ENCODE data around the gene KLF6. TPM values are rescaled to one million over a fixed set of nuclear protein-coding genes. Genes with fewer than 3 reads are reported as not detected.
"Not testable (repeated sequence)": the region's sequence is repeated elsewhere in the genome, so short reads cannot be mapped to it uniquely, and the experiment has no call there.

KLF6 gene
- total and polyA plus RNA-seq, 2 donors (not counting 1 experiment from before 2014, with no cell fraction given): 175 to 921 TPM

DNA sequence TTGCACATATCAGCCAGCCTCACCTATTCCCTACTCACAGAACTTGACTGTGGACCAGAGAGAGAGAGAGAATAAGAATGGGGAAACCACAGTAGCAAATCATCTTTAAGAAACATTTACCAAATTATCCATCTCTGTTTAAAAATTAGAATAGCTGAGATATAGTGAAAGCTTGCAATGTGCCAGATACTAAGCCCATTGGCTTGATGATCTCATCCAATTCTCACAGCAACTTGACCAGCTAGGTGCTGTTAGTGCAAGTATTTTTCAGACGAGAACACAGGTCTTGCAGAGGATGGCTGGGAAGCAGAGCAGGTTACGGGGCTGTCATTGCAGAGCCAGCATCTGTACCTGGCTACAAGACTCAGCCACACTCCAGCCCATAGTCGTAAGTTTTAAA is 50.9 kb downstream of the KLF6 start:
- Histone ChIP-seq H3K27ac (ENCODE audit: low read length in 2 of 2) (no peak overlapping the region), H4K20me1 (ENCODE audit: control insufficient read depth, insufficient read depth, low read length, poor library complexity, severe bottlenecking) (no peaks in the 10 kb centered on the region), H3K4me1 (ENCODE audit: control insufficient read depth in 2 of 2, insufficient read depth in 2 of 2, low read length in 2 of 2) (no peaks in the 10 kb centered on the region), H3K79me2 (ENCODE audit: control insufficient read depth, insufficient read depth, low read length) (no peaks in the 10 kb centered on the region), H3K9me3 (ENCODE audit: control extremely low read depth in 1 of 3, control insufficient read depth in 2 of 3, insufficient read depth in 1 of 3, low read length in 2 of 3) (peaks cover 0 to 5% (median 0%) of the 10 kb centered on the region in 3 donors), H2AFZ (ENCODE audit: insufficient read depth, low read depth, low read length, poor library complexity, severe bottlenecking) (no peak overlapping the region), H3K9ac (ENCODE audit: low read length) (no peak overlapping the region), H3K27me3 (replicated peaks in 1 of 4; ENCODE audit: control extremely low read depth in 1 of 4, control insufficient read depth in 3 of 4, insufficient read depth in 4 of 4, low read length in 3 of 4) (no peaks in the 10 kb centered on the region), H3K4me2 (replicated peaks; ENCODE audit: low read depth, low read length, poor library complexity, severe bottlenecking) (no peak overlapping the region), H3K36me3 (replicated peaks in 1 of 2; ENCODE audit: control extremely low read depth in 1 of 2, control insufficient read depth in 1 of 2, extremely low read depth in 1 of 2, insufficient read depth in 2 of 2, low read length in 1 of 2) (no peaks in the 10 kb centered on the region), H3K4me3 (ENCODE audit: control extremely low read depth in 1 of 5, extremely low read depth in 1 of 5, insufficient read depth in 1 of 5, low read depth in 2 of 5, low read length in 4 of 5) (no peak overlapping the region)
- DNase-seq (no peak), ATAC-seq (ENCODE audit: low read depth) (no peak)
- H3K4me3 Mint-ChIP-seq: no peak overlapping the region
- H3K9me3 Mint-ChIP-seq (ENCODE audit: insufficient read depth): peaks cover 3% of the 10 kb centered on the region
- intact Hi-C loops (cut with micrococcal nuclease): no loop called here
- no peaks in the 10 kb centered on the region for H3K27me3 Mint-ChIP-seq
- POLR2A ChIA-PET: no interaction called here
- CTCF ChIA-PET: interaction anchor here (0.9 to 1.9 kb wide), 3 partner anchors 21 to 921 kb away, joined by 3 to 5 read pairs (median 3); no protein-coding TSS in a partner anchor
- WGBS (ENCODE audit: insufficient coverage): 93% methylated on average over 2 of the region's 3 CpGs
- H3K4me1 Mint-ChIP-seq: no peaks in the 10 kb centered on the region
- TF ChIP-seq CTCF (IDR thresholded peaks at IDR 0.05): no peak
- no peak for TF ChIP-seq EZH2 (IDR thresholded peaks at IDR 0.05; ENCODE audit: borderline replicate concordance, insufficient read depth, low read depth, low read length, poor library complexity, severe bottlenecking)
- H3K27ac Mint-ChIP-seq: no peak overlapping the region

- H3K9ac ChIP-seq (ENCODE audit: low read length); H3K79me2 ChIP-seq (ENCODE audit: control insufficient read depth, insufficient read depth, low read length); ATAC-seq (ENCODE audit: low read depth); H3K4me1 ChIP-seq (ENCODE audit: control insufficient read depth in 2 of 2, insufficient read depth in 2 of 2, low read length in 2 of 2); POLR2A ChIA-PET; H3K36me3 ChIP-seq (replicated peaks in 1 of 2; ENCODE audit: control extremely low read depth in 1 of 2, control insufficient read depth in 1 of 2, extremely low read depth in 1 of 2, insufficient read depth in 2 of 2, low read length in 1 of 2); H3K27me3 ChIP-seq (replicated peaks in 1 of 4; ENCODE audit: control extremely low read depth in 1 of 4, control insufficient read depth in 3 of 4, insufficient read depth in 4 of 4, low read length in 3 of 4); H3K27ac Mint-ChIP-seq; H3K4me3 ChIP-seq (ENCODE audit: control extremely low read depth in 1 of 5, extremely low read depth in 1 of 5, insufficient read depth in 1 of 5, low read depth in 2 of 5, low read length in 4 of 5); DNase-seq; H3K27ac ChIP-seq (ENCODE audit: low read length in 2 of 2); H2AFZ ChIP-seq (ENCODE audit: insufficient read depth, low read depth, low read length, poor library complexity, severe bottlenecking); H3K4me2 ChIP-seq (replicated peaks; ENCODE audit: low read depth, low read length, poor library complexity, severe bottlenecking); H3K9me3 ChIP-seq (ENCODE audit: control extremely low read depth in 1 of 3, control insufficient read depth in 2 of 3, insufficient read depth in 1 of 3, low read length in 2 of 3); CTCF ChIA-PET; H3K4me3 Mint-ChIP-seq; H3K9me3 Mint-ChIP-seq (ENCODE audit: insufficient read depth); H3K4me1 Mint-ChIP-seq; H3K27me3 Mint-ChIP-seq; H4K20me1 ChIP-seq (ENCODE audit: control insufficient read depth, insufficient read depth, low read length, poor library complexity, severe bottlenecking); intact Hi-C loops (cut with micrococcal nuclease): not testable (repeated sequence)
- 100% methylated on average over 2 of the region's 3 CpGs for WGBS (ENCODE audit: insufficient coverage)
Measured at GRCh38 chr10:3732183-3732582, 52.8 kb downstream of the KLF6 start.
